DND-41 (cell line): ENCODE measurements around the gene STAU1.

Experiments used
- CTCF ChIP-seq: IDR thresholded peaks from 2 replicates; pipeline ENCODE4 v1.5.1; 2012; ENCODE audit warnings: borderline replicate concordance, low read length, moderate library complexity, mild to moderate bottlenecking; ENCODE audit not compliant: poor library complexity, severe bottlenecking; ENCODE audit errors: extremely low read depth
- EZH2 ChIP-seq: IDR thresholded peaks from 3 replicates; pipeline ENCODE4 v1.6.1; 2012; ENCODE audit warnings: borderline replicate concordance, low read depth, mild to moderate bottlenecking, moderate library complexity, low read length, inconsistent platforms; ENCODE audit not compliant: severe bottlenecking

- TF ChIP-seq CTCF: no peak
- no peak for TF ChIP-seq EZH2
Measured at GRCh38 chr20:49210757-49211110, 22.6 kb upstream of the STAU1 start.
